Left colon (tissue), 2 donors: Measurements from ENCODE around the gene OTUD3. TPM values are rescaled to one million over a fixed set of nuclear protein-coding genes. Genes with fewer than 3 reads are reported as not detected.
A peak's percentile ranks its signal among the peaks of the same experiment; 100 is the strongest.
"Not testable (repeated sequence)": the region's sequence is repeated elsewhere in the genome, so short reads cannot be mapped to it uniquely, and the experiment has no call there.

Source experiments
- ATAC-seq: fragments of 200-7000 bp; cut with Tn5 transposase; one replicate; pipeline ENCODE4 v1.9.1; 2020; ENCODE audit warnings: mild to moderate bottlenecking, moderate library complexity
- DNase-seq, 2 donors: peaks; one replicate each; pipeline ENCODE4 v3.0.0-alpha.2; 2020
- intact Hi-C, 2 donors: fragments of 100-400 bp; cut with DNase I in 1 of 2; cut with micrococcal nuclease in 1 of 2; formaldehyde crosslinking; loops; one replicate each; pipeline versions ENCODE4 v1.11.2 to v1.14.0; 2022; cut with DNase I, micrococcal nuclease
- long read RNA-seq: library from polyadenylated mRNA; unstranded; transcript quantifications from one replicate; pipeline ENCODE4 v2.0.0, GENCODE V29; 2021
- total RNA-seq, 2 donors: library from RNA; stranded (reverse); fragmentation: NEBNext Ultra II Directional; extraction: Animal tissue kit (Norgen Biotek cat#: 25700); gene quantifications; one replicate each; pipeline ENCODE4 v1.2.1, GENCODE V29; 2021
- donor health status: DM: no; HTN: no; CAD: no.
- donor health status: DM: yes; HTN: yes; CAD: no.

Gene OTUD3
- 10 to 100 TPM in 1 of 2 donors, 1 to 10 TPM in 1; 9.6 to 11.1 TPM for total RNA-seq
- long read RNA-seq, result 0 reads

- intact Hi-C loops, result no loop called here
- peak; percentile 86 for ATAC-seq
- DNase-seq, result peak; percentile 93 to 96
Measured at GRCh38 chr1:19882111-19883071, at the start of gene OTUD3. TSS of gene OTUD3 (plus strand) at chr1:19882395. CDS start at chr1:19882514, 119 bp downstream.

GRCh38 chr1:19835578-19835977, 46.6 kb upstream of the OTUD3 start:
- intact Hi-C loops, result no loop called here
- ATAC-seq (peak; percentile 38), DNase-seq (no peak)

GRCh38 chr1:19837866-19838265, 44.3 kb upstream of the OTUD3 start:
- no peak for ATAC-seq
- intact Hi-C loops, result no loop called here
- DNase-seq, result no peak

GRCh38 chr1:19840228-19840627, 42.0 kb upstream of the OTUD3 start:
- ATAC-seq (no peak), DNase-seq (no peak)
- intact Hi-C loops, result no loop called here

GRCh38 chr1:19844731-19845495, 37.3 kb upstream of the OTUD3 start:
- intact Hi-C loops, result no loop called here
- no peak for ATAC-seq

GRCh38 chr1:19845555-19845954, 36.6 kb upstream of the OTUD3 start:
- intact Hi-C loops, result no loop called here
- DNase-seq (no peak), ATAC-seq (no peak)

More at GRCh38 chr1:19844731-19845495, 37.3 kb upstream of the OTUD3 start:
- no peak for DNase-seq

- intact Hi-C loops, result no loop called here
- DNase-seq (peak in 1 of 2 donors; percentile 18), ATAC-seq (peak; percentile 85)
Measured at GRCh38 chr1:19846338-19846737, 35.9 kb upstream of the OTUD3 start.

- intact Hi-C loops, DNase-seq, ATAC-seq: not testable (repeated sequence)
Measured at GRCh38 chr1:19847334-19847733, 34.9 kb upstream of the OTUD3 start.

- intact Hi-C loops, DNase-seq, ATAC-seq: not testable (repeated sequence)
Measured at GRCh38 chr1:19849307-19849706, 32.9 kb upstream of the OTUD3 start.

GRCh38 chr1:19850214-19850613, 32.0 kb upstream of the OTUD3 start:
- intact Hi-C loops, result no loop called here
- DNase-seq (no peak), ATAC-seq (no peak)

GRCh38 chr1:19852036-19852435, 30.2 kb upstream of the OTUD3 start:
- intact Hi-C loops, result no loop called here
- ATAC-seq (no peak), DNase-seq (no peak)

GRCh38 chr1:19854866-19855265, 27.3 kb upstream of the OTUD3 start:
- DNase-seq, result no peak
- intact Hi-C loops, result no loop called here
- ATAC-seq, result no peak

- DNase-seq (no peak), ATAC-seq (peak; percentile 34)
- intact Hi-C loops, result no loop called here
Measured at GRCh38 chr1:19858893-19859292, 23.3 kb upstream of the OTUD3 start.

- intact Hi-C loops, result no loop called here
- DNase-seq (no peak), ATAC-seq (no peak)
Measured at GRCh38 chr1:19859876-19860275, 22.3 kb upstream of the OTUD3 start.

- DNase-seq, result peak; percentile 40 to 74
- peak; percentile 85 for ATAC-seq
- intact Hi-C loops, result no loop called here
Measured at GRCh38 chr1:19860418-19860817, 21.8 kb upstream of the OTUD3 start.

- intact Hi-C loops, result no loop called here
- ATAC-seq, result peak; percentile 89
- DNase-seq, result peak; percentile 33 to 78
Measured at GRCh38 chr1:19861034-19861433, 21.2 kb upstream of the OTUD3 start.

- intact Hi-C loops, result no loop called here
- no peak for DNase-seq
- ATAC-seq, result no peak
Measured at GRCh38 chr1:19861842-19862530, 20.2 kb upstream of the OTUD3 start.

- ATAC-seq (no peak), DNase-seq (no peak)
- intact Hi-C loops, result no loop called here
Measured at GRCh38 chr1:19862944-19863343, 19.3 kb upstream of the OTUD3 start.

GRCh38 chr1:19864570-19865160, 17.5 kb upstream of the OTUD3 start:
- no peak for ATAC-seq
- intact Hi-C loops, result no loop called here
- DNase-seq, result no peak
